ENCODE measurements around the gene H1-8. TPM values are rescaled to one million over a fixed set of nuclear protein-coding genes. Genes with fewer than 3 reads are reported as not detected.

H1-8 gene
- total RNA-seq, 1 donor from 2014 or later = not detected

DNA sequence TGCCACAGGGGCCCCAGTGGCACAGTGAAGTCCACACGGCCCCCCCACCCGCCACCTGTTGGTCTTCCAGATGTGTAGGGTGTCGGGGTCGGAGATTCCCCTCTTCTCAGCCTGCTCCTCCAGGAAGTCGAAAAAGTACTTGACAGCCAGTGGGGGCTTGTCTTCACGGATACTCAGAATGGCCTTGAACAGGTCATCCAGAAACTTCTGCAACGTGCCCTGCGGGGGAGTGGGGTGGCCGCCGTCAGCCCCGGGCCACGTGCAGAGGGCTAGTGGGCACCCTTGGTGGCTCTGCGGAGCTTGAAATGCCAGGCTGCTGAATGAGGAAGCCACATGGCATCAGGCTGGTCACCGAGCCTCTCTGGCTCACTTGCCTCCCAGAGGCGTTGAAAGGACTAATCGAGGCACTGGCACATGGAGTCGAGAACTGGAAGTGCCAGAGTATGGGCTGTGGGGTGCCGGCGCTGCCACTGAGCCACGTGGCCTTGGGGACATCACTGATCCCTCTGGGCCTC lies 16.6 kb downstream of the H1-8 start:
- H3K4me3 ChIP-seq (ENCODE audit: low read depth, low read length) = no peak overlapping the region
- H3K36me3 ChIP-seq (ENCODE audit: control insufficient read depth, insufficient read depth, low read length) = no peaks in the 10 kb centered on the region
- TF ChIP-seq CTCF (IDR thresholded peaks at IDR 0.05; ENCODE audit: insufficient read depth, low read length, poor library complexity, severe bottlenecking) = no peak

DNA sequence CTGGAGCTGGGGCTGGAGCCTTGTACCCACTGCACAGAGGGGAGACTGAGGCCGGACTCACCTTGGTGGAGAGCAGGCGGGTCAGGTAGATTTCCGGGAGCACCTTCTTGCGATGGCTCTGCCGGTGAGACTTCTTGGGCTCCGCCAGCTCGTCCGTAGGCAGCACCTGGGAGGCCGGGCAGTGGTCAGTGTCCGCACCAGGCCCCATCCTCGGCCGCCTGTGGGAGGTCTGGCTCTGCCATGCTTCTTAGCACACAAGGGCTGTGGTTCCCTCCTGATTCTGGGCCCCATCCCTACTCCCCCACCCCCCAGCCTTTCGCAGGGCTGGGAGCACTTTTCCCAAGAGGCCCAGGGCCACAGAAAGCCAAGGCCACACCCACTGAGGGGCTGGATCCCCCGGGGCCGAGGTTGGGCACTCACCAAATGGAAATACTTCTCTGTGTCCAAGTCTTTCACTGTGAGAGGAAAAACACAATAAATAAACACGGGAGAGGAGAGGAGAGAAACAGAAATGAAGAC lies 17.4 kb downstream of the H1-8 start:
- TF ChIP-seq CTCF (IDR thresholded peaks at IDR 0.05; ENCODE audit: insufficient read depth, low read length, poor library complexity, severe bottlenecking) = no peak
- no peak for DNase-seq (ENCODE audit: low read depth)
- Histone ChIP-seq H3K4me3 (ENCODE audit: low read depth, low read length) (no peak overlapping the region), H3K36me3 (ENCODE audit: control insufficient read depth, insufficient read depth, low read length) (no peaks in the 10 kb centered on the region), H3K27me3 (ENCODE audit: control insufficient read depth, insufficient read depth, low read length) (no peaks in the 10 kb centered on the region)

More for the DNA sequence above, 16.6 kb downstream of the H1-8 start:
- no peak for DNase-seq (ENCODE audit: low read depth)
- H3K27me3 ChIP-seq (ENCODE audit: control insufficient read depth, insufficient read depth, low read length) = no peaks in the 10 kb centered on the region

DNA sequence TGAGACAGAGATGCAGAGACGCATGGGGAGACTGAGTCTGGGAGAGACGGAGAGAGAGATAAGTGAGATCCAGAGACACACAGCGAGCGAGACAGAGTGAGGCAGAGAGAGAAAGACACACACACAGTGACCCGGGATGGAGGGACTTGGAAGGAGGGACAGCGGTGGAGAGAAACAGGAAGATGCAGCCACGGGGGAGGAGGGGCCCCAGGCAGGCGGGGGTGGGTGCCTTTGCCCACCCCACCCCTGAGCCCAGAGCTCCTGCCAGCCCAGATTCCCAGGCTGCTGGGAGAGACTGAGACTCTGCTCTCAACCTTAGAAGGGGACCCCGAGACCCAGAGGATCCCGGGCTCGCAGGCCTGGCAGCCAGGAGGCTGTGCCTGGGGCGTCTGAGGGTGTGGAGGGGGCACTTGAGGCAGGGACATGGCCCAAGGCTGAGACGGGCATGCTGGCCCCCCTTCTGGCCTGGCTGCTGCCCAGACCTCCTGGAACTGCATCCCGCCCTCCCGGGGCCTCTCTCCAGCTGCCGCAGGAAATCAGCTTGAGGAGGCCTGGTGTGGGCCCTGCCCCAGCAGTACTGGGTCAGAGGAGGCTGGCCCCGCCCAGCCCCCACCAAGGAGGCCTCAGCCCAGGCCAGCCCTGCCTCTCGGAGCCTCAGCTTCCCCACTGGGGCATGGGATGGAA lies 18.1 kb downstream of the H1-8 start:
- no peak for TF ChIP-seq CTCF (IDR thresholded peaks at IDR 0.05; ENCODE audit: insufficient read depth, low read length, poor library complexity, severe bottlenecking)
- no peaks in the 10 kb centered on the region for H3K27me3 ChIP-seq (ENCODE audit: control insufficient read depth, insufficient read depth, low read length)
- no peaks in the 10 kb centered on the region for H3K36me3 ChIP-seq (ENCODE audit: control insufficient read depth, insufficient read depth, low read length)
- no peak for DNase-seq (ENCODE audit: low read depth)
- no peak overlapping the region for H3K4me3 ChIP-seq (ENCODE audit: low read depth, low read length)

DNA sequence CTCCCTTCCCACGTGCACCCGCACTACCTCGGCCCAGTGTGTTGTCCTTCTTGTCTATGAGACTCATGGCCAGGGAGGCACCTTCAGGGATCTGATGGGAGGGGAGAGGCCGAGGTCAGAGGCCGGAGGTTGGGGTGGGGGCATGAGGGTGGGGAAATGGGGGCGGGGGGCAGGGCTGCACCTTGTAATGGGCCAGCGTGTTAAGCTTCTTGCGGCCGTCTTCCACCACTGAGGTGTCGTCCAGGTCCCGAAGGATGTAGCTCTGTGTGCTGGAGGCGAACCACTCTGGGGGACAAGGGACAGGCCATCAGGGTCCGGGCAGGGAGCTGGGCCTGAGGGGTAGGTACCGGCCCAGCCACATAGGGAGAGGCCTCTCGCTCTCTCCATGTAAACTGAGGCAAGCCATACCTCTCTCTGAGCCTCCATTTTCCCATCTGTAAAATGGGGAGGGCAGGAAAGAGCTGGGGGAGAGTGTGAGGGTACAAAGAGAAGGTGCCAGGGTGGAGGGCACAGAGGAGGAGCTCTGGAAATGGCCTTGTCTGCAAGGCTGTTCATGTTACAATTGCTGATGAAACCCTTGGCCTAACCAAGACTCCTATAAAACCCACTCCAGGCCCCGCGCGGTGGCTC lies 18.8 kb downstream of the H1-8 start:
- DNase-seq (ENCODE audit: low read depth) = no peak
- H3K36me3 ChIP-seq (ENCODE audit: control insufficient read depth, insufficient read depth, low read length) = no peaks in the 10 kb centered on the region
- no peak for TF ChIP-seq CTCF (IDR thresholded peaks at IDR 0.05; ENCODE audit: insufficient read depth, low read length, poor library complexity, severe bottlenecking)
- no peaks in the 10 kb centered on the region for H3K27me3 ChIP-seq (ENCODE audit: control insufficient read depth, insufficient read depth, low read length)
- no peak overlapping the region for H3K4me3 ChIP-seq (ENCODE audit: low read depth, low read length)

- H3K4me3 ChIP-seq (ENCODE audit: low read depth, low read length) = no peak overlapping the region
- no peak for TF ChIP-seq CTCF (IDR thresholded peaks at IDR 0.05; ENCODE audit: insufficient read depth, low read length, poor library complexity, severe bottlenecking)
- DNase-seq (ENCODE audit: low read depth) = no peak
- H3K27me3 ChIP-seq (ENCODE audit: control insufficient read depth, insufficient read depth, low read length) = no peaks in the 10 kb centered on the region
- no peaks in the 10 kb centered on the region for H3K36me3 ChIP-seq (ENCODE audit: control insufficient read depth, insufficient read depth, low read length)
Observed at GRCh38 chr3:129562803-129563202, 19.8 kb downstream of the H1-8 start.

Data from kidney epithelial cell (primary cell).